HepG2 (cell line): ENCODE results near the gene ACADVL. TPM values are rescaled to one million over a fixed set of nuclear protein-coding genes. Genes with fewer than 3 reads are reported as not detected.

ENCODE experiments used
- CBFB ChIP-seq: sonication (generic); formaldehyde crosslinking; IDR thresholded peaks from 2 replicates; pipeline ENCODE4 v1.4.0; 2020; ENCODE audit warnings: missing genetic modification reagents
- FOXK2 ChIP-seq: fragments of 450-650 bp; IDR thresholded peaks from 2 replicates; pipeline ENCODE4 v1.6.1; 2016
- FOXO1 ChIP-seq: sonication (generic); formaldehyde crosslinking; IDR thresholded peaks from 2 replicates; pipeline ENCODE4 v1.4.0; 2020; ENCODE audit warnings: missing genetic modification reagents
- HOXA9 ChIP-seq: sonication (generic); formaldehyde crosslinking; IDR thresholded peaks from 2 replicates; pipeline ENCODE4 v1.8.1; 2022; ENCODE audit warnings: missing genetic modification reagents, mild to moderate bottlenecking, moderate library complexity, borderline replicate concordance
- KDM6A ChIP-seq: IDR thresholded peaks from 2 replicates; pipeline ENCODE4 v1.6.1; 2016; ENCODE audit warnings: low read depth
- KLF16 ChIP-seq, 2 experiments: sonication (generic) in 1 of 2; formaldehyde crosslinking in 1 of 2; IDR thresholded peaks; 2 replicates each; pipeline versions ENCODE4 v1.6.1 to v1.8.0; 2016 to 2023; ENCODE audit warnings: missing genetic modification reagents in 2 of 2, missing compliant biosample characterization in 1 of 2
- MLLT10 ChIP-seq: sonication (generic); formaldehyde crosslinking; IDR thresholded peaks from 2 replicates; pipeline ENCODE4 v1.4.0; 2020; ENCODE audit warnings: missing genetic modification reagents
- NR1H2 ChIP-seq: sonication (generic); formaldehyde crosslinking; IDR thresholded peaks from 2 replicates; pipeline ENCODE4 v1.8.1; 2022; ENCODE audit warnings: low read depth, missing genetic modification reagents, borderline replicate concordance
- PPARG ChIP-seq: conservative IDR thresholded peaks from 2 replicates; pipeline ENCODE4 v1.6.1; 2016; ENCODE audit warnings: missing biosample characterization, missing genetic modification reagents
- THAP11 ChIP-seq: IDR thresholded peaks from 2 replicates; pipeline ENCODE4 v1.6.1; 2016; ENCODE audit warnings: missing biosample characterization, missing genetic modification reagents
- ZBTB20 ChIP-seq: sonication (generic); formaldehyde crosslinking; IDR thresholded peaks from 2 replicates; pipeline ENCODE4 v1.8.1; 2023; ENCODE audit warnings: missing genetic modification reagents, low read depth, mild to moderate bottlenecking, borderline replicate concordance
- ZNF569 ChIP-seq: sonication (generic); formaldehyde crosslinking; IDR thresholded peaks from 2 replicates; pipeline ENCODE4 v1.5.0; 2020; ENCODE audit warnings: mild to moderate bottlenecking, missing genetic modification reagents, moderate library complexity, borderline replicate concordance
- ZNF660 ChIP-seq: sonication (generic); formaldehyde crosslinking; IDR thresholded peaks from 2 replicates; pipeline ENCODE4 v1.5.1; 2020; ENCODE audit warnings: mild to moderate bottlenecking, low read depth, missing genetic modification reagents, borderline replicate concordance
- ZSCAN29 ChIP-seq: sonication (generic); formaldehyde crosslinking; conservative IDR thresholded peaks from 2 replicates; pipeline ENCODE4 v1.4.0; 2020; ENCODE audit warnings: mild to moderate bottlenecking, missing genetic modification reagents
- polyA plus RNA-seq, 8 experiments: library from polyadenylated mRNA; depleted of rRNA in 3 of 8; stranded (reverse) in 7 of 8; unstranded in 1 of 8; fragments of >200 nt; fragmentation: Illumina TruSeq in 4 of 8; extraction: Trizol in 4 of 8; gene quantifications; 2 replicates each; pipeline versions ENCODE4 v1.2.1 to v1.2.3, GENCODE V29; 2011 to 2016; ENCODE audit warnings: low read depth in 4 of 8, missing spikeins in 1 of 8, mixed read lengths in 1 of 8; ENCODE audit not compliant: insufficient read depth in 1 of 8
- total RNA-seq, 5 experiments: library from RNA; depleted of rRNA; stranded (reverse); fragments of >200 nt; fragmentation: Illumina TruSeq; extraction: Trizol; gene quantifications; 2 replicates each; pipeline ENCODE4 v1.2.3, GENCODE V29; 2016; ENCODE audit warnings: low read depth in 1 of 5
- TF ChIP-seq, protein P1 (sequence below): sonication (generic); formaldehyde crosslinking; IDR thresholded peaks from 2 replicates; pipeline ENCODE4 v1.5.0; 2020; ENCODE audit warnings: mild to moderate bottlenecking, missing genetic modification reagents, borderline replicate concordance
- TF ChIP-seq, protein P2 (sequence below): sonication (generic); formaldehyde crosslinking; IDR thresholded peaks from 2 replicates; pipeline ENCODE4 v1.4.0; 2020; ENCODE audit warnings: missing genetic modification reagents
- TF ChIP-seq, protein P3 (sequence below): IDR thresholded peaks from 2 replicates; pipeline ENCODE4 v1.6.1; 2016; ENCODE audit warnings: low read depth, control low read depth
- TF ChIP-seq, protein P4 (sequence below): sonication (generic); formaldehyde crosslinking; IDR thresholded peaks from 2 replicates; pipeline ENCODE4 v1.5.1; 2020; ENCODE audit warnings: mild to moderate bottlenecking, missing genetic modification reagents, borderline replicate concordance

Gene ACADVL
- total and polyA plus RNA-seq, 2 of the 13 experiments (the other 11 are each of a cell fraction or from before 2014, with no cell fraction given): 219 to 412 TPM

DNA sequence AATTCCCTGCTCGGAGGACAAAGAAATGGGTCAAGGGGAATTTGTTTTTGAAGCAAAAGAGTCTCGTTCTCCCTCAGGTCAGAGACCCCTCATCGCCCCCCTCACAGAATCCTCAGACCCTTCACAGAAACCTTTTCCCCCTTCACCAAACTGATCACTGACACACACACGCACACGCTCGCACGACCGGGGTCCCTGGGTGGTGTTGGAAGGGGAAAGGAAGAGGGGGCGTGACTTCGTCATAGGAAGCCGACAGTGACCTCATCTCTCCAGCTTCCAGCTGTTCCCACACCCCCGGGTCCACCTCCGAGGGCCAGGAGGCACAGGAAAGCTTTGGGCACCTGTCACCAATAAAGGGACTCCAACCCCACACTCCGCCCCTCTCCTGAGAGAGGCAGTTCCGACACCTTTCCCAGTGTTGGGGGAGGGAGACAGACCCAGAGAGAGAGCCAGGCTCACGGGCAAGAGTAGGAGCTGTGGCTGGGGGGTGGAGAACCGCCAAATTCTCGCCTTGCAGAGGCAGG, 41.7 kb upstream of the ACADVL start (continued):
- TF ChIP-seq ZBTB20 (CRISPR knock-in tag) (no peak; the same call in 1 of the 2 replicates), CBFB (no peak), HOXA9 (CRISPR knock-in tag) (no peak), FOXO1 (no peak), FOXK2 (no peak), NR1H2 (CRISPR knock-in tag) (no peak), ZNF660 (no peak), KLF16 (CRISPR knock-in tag; IDR thresholded peaks at IDR 0.05) (peak in 1 of 2 experiments; percentile 56; a peak in 2 of 4 replicates), KDM6A (CRISPR knock-in tag) (no peak), ZSCAN29 (no peak), THAP11 (CRISPR knock-in tag) (0 out of 2 replicates have a peak, but pooled peaks have one; percentile 13), MLLT10 (CRISPR knock-in tag) (no peak), PPARG (no peak), ZNF569 (CRISPR knock-in tag) (no peak)
- TF ChIP-seq, protein P1, sequence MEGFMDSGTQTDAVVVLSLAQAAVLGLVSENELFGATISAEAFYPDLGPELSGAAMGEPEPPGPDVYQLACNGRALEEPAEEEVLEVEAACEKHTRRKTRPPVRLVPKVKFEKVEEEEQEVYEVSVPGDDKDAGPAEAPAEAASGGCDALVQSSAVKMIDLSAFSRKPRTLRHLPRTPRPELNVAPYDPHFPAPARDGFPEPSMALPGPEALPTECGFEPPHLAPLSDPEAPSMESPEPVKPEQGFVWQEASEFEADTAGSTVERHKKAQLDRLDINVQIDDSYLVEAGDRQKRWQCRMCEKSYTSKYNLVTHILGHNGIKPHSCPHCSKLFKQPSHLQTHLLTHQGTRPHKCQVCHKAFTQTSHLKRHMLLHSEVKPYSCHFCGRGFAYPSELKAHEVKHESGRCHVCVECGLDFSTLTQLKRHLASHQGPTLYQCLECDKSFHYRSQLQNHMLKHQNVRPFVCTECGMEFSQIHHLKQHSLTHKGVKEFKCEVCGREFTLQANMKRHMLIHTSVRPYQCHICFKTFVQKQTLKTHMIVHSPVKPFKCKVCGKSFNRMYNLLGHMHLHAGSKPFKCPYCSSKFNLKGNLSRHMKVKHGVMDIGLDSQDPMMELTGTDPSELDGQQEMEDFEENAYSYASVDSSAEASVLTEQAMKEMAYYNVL (CRISPR knock-in tag): no peak
- TF ChIP-seq, protein P2, sequence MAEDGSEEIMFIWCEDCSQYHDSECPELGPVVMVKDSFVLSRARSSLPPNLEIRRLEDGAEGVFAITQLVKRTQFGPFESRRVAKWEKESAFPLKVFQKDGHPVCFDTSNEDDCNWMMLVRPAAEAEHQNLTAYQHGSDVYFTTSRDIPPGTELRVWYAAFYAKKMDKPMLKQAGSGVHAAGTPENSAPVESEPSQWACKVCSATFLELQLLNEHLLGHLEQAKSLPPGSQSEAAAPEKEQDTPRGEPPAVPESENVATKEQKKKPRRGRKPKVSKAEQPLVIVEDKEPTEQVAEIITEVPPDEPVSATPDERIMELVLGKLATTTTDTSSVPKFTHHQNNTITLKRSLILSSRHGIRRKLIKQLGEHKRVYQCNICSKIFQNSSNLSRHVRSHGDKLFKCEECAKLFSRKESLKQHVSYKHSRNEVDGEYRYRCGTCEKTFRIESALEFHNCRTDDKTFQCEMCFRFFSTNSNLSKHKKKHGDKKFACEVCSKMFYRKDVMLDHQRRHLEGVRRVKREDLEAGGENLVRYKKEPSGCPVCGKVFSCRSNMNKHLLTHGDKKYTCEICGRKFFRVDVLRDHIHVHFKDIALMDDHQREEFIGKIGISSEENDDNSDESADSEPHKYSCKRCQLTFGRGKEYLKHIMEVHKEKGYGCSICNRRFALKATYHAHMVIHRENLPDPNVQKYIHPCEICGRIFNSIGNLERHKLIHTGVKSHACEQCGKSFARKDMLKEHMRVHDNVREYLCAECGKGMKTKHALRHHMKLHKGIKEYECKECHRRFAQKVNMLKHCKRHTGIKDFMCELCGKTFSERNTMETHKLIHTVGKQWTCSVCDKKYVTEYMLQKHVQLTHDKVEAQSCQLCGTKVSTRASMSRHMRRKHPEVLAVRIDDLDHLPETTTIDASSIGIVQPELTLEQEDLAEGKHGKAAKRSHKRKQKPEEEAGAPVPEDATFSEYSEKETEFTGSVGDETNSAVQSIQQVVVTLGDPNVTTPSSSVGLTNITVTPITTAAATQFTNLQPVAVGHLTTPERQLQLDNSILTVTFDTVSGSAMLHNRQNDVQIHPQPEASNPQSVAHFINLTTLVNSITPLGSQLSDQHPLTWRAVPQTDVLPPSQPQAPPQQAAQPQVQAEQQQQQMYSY (CRISPR knock-in tag): no peak
- TF ChIP-seq, protein P3, sequence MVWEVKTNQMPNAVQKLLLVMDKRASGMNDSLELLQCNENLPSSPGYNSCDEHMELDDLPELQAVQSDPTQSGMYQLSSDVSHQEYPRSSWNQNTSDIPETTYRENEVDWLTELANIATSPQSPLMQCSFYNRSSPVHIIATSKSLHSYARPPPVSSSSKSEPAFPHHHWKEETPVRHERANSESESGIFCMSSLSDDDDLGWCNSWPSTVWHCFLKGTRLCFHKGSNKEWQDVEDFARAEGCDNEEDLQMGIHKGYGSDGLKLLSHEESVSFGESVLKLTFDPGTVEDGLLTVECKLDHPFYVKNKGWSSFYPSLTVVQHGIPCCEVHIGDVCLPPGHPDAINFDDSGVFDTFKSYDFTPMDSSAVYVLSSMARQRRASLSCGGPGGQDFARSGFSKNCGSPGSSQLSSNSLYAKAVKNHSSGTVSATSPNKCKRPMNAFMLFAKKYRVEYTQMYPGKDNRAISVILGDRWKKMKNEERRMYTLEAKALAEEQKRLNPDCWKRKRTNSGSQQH (CRISPR knock-in tag): no peak
- TF ChIP-seq, protein P4, sequence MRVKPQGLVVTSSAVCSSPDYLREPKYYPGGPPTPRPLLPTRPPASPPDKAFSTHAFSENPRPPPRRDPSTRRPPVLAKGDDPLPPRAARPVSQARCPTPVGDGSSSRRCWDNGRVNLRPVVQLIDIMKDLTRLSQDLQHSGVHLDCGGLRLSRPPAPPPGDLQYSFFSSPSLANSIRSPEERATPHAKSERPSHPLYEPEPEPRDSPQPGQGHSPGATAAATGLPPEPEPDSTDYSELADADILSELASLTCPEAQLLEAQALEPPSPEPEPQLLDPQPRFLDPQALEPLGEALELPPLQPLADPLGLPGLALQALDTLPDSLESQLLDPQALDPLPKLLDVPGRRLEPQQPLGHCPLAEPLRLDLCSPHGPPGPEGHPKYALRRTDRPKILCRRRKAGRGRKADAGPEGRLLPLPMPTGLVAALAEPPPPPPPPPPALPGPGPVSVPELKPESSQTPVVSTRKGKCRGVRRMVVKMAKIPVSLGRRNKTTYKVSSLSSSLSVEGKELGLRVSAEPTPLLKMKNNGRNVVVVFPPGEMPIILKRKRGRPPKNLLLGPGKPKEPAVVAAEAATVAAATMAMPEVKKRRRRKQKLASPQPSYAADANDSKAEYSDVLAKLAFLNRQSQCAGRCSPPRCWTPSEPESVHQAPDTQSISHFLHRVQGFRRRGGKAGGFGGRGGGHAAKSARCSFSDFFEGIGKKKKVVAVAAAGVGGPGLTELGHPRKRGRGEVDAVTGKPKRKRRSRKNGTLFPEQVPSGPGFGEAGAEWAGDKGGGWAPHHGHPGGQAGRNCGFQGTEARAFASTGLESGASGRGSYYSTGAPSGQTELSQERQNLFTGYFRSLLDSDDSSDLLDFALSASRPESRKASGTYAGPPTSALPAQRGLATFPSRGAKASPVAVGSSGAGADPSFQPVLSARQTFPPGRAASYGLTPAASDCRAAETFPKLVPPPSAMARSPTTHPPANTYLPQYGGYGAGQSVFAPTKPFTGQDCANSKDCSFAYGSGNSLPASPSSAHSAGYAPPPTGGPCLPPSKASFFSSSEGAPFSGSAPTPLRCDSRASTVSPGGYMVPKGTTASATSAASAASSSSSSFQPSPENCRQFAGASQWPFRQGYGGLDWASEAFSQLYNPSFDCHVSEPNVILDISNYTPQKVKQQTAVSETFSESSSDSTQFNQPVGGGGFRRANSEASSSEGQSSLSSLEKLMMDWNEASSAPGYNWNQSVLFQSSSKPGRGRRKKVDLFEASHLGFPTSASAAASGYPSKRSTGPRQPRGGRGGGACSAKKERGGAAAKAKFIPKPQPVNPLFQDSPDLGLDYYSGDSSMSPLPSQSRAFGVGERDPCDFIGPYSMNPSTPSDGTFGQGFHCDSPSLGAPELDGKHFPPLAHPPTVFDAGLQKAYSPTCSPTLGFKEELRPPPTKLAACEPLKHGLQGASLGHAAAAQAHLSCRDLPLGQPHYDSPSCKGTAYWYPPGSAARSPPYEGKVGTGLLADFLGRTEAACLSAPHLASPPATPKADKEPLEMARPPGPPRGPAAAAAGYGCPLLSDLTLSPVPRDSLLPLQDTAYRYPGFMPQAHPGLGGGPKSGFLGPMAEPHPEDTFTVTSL (CRISPR knock-in tag): peak; percentile 26
